ENCODE results near the gene FCRL2.

The FCRL2 gene, protein sequence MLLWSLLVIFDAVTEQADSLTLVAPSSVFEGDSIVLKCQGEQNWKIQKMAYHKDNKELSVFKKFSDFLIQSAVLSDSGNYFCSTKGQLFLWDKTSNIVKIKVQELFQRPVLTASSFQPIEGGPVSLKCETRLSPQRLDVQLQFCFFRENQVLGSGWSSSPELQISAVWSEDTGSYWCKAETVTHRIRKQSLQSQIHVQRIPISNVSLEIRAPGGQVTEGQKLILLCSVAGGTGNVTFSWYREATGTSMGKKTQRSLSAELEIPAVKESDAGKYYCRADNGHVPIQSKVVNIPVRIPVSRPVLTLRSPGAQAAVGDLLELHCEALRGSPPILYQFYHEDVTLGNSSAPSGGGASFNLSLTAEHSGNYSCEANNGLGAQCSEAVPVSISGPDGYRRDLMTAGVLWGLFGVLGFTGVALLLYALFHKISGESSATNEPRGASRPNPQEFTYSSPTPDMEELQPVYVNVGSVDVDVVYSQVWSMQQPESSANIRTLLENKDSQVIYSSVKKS

DNA sequence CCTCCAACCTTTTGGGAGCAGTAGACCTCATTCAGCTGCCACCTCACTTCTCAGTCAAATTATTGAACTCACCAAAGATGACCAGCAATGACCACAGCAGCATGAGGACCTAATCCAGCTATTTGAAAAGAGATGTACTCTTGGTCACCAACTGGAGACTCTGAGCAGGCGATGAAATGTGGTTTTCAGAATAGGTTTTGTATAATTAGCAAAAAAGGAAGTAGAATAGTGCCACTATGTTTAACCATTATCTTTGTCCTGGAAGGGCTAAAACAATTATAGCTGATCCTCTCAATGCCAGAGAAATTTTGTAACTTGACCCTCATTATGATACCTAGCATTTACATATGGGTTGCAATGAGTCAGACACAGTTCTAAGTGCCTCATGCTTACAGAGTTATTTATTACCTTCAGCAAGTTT lies at the start of gene FCRL2:
Gene FCRL2, minus strand, starts transcription at position 162 of the 421 bp plus-strand sequence. Its CDS starts 59 bp downstream, at position 103.
- DNase-seq (ENCODE audit: low spot score): no peak

DNA sequence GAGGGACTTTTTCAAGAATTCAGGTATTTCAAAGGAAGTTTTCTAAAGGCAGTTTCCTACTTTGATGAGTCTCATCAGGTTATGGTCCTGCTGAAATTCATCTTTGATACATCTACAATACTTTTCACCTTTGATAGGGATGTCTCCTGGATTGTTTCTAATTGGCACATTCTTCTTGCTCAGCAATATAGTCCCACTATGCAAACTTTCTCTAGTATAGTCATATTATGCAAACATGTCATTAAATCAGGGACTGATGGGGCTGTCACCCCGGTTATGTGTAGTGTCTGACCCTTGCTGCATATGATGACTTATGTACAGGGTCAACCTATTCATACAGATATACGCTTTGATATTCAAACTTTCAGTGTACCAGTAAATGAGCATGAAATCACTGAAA lies 43.4 kb upstream of the FCRL2 start:
- no peak for DNase-seq (ENCODE audit: low spot score)

DNA sequence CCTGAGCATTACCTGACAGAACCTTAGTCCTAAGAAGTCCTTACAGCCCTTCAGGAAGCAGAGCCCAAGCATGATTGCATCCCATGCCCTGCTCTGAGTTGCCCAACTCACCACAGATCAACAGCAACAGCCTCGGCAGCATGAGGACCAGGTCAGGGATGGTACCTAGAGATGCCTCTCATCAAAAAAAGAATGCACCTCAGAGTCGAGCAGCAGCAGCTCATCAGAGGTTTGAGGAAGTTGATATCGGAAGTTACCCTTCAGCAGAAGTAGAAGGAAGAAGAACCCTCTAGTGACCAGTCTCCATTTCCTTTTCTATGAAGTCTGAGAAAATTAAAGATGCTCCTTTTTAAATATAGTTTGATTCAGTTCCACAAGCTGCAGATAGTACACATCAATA lies 43.0 kb upstream of the FCRL2 start, which contains the start of gene FCRL1:
Gene FCRL1, minus strand, starts transcription at position 225 of the 400 bp plus-strand sequence. Its CDS starts 83 bp downstream, at position 142.
- no peak for DNase-seq (ENCODE audit: low spot score)

DNA sequence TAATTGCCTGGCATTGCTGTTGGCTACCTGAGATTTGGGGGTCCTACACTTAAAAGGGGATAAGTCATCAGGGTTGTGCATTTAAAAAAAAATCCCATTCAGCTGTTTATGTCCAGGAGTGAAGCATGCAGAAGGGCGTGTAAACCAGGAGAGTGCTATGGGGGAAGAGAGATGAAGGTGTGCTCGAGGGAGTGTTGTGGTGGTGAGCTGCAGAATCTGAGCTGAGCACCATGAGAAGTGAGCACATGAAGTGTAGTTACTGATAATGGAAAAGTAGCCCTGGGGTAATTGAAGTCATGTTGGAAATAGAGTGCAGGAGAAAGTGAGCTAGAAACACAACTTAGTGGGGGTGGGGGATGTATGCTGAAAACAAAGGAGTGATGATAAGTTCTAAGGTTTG lies 42.3 kb upstream of the FCRL2 start:
- DNase-seq (ENCODE audit: low spot score): no peak

DNA sequence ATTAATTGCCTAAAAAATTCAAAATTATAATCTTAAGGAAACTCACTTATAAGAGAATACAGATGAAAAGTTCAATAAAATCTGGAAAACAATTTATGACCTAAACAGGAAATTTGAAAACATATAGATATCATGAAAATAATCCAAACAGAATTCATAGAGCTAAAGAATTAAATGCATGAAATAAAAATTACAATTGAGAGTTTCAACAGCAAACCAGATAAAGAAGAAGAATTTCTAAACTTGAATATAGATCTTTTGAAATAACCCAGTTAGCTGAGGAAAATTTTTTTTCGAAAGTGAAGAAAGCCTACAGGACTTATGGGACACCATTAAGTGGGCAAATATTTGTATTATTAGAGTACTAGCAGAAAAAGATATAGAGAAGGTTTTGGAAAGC lies 36.3 kb upstream of the FCRL2 start:
- DNase-seq (ENCODE audit: low spot score): no peak

DNA sequence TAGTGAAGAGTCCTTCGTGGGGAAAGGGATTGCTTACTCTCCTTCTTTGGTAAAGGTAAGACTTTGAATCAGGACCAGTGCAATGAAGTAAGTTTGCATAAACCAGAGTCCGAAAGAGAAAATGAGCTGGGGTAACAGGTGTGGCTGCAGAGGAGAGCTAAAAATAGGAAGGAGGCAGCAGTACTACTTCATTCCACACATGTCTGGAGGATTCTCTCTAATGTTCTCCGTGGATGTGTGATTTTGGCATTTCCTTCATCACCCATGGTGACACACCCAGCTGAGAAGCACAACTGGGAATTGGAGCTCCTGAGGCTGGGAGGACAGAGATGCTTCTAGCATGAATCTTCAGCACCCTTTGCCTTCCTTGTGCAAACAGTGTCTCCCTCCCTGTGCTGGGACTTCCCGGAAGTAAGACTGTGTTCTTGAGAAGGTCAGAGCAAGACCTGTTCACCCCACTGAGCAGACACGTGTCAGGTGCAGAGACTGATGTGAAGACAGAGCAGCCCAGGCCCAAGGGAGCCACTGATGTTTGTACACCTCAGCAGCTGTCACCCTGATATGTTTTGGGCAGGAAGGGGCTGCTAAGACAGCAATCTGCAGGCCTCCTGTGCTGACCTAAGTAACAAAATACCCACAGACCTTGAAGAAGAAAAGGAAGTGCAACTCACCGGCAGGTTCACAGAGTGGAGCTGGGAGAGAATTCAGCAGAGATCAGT lies 29.7 kb upstream of the FCRL2 start:
- no peak for DNase-seq (ENCODE audit: low spot score)

DNA sequence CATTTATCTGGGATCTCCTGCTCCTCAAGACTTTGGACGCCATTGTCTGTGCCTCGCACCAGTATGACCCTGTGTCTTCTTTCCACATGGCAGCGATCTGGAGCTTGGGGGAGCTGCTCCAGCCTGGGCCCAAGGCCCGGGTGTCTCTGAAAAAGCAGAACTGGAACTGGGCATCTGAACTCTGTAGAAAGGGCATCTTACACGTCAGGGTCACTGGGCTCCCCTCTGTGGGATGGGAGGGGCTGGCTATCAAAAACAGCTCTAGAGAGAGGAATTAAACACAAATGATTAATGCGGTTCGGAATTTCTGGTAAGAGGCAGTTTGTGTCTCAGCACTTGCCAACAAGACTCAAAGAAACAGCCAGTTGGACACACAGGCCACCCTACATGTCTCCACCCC lies 26.9 kb upstream of the FCRL2 start:
- DNase-seq (ENCODE audit: low spot score): no peak

DNA sequence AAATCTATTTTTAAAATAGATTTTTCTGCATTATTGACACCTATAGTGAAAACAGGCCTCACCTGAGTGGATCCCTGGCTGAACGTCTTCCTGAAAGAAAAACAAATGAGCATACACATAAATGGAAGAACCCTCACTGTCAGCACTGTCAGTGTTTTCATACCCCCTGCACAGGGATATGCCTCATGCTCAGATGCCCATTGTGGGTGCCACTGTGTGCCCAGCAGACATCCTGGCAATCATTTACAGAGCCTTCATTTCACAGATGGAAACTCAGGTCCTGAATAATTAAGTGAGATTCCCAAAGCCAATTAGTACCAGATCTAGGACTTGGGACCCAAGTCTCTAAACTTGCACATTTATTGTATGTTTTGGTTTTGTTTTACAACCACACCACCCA lies 23.1 kb upstream of the FCRL2 start:
- DNase-seq (ENCODE audit: low spot score): no peak

DNA sequence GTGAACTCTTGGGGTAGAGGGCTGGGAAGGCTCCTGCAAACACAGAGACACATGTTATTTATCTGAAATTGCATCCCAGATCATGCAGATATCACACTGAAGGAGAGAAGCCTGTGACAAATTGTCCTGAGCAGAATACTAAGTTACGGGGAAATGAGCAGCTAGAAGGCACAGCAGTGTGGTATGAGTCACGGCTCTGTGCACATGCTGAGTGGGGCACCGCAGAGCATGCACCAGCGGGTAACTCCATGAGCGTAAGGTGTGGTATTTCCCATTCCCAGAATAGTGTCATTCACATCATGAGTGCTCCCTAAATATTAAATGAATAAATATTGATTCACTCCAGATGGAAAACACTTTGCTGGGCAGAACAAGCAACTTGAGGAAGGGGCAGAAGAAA lies 21.3 kb upstream of the FCRL2 start:
- DNase-seq (ENCODE audit: low spot score): no peak

DNA sequence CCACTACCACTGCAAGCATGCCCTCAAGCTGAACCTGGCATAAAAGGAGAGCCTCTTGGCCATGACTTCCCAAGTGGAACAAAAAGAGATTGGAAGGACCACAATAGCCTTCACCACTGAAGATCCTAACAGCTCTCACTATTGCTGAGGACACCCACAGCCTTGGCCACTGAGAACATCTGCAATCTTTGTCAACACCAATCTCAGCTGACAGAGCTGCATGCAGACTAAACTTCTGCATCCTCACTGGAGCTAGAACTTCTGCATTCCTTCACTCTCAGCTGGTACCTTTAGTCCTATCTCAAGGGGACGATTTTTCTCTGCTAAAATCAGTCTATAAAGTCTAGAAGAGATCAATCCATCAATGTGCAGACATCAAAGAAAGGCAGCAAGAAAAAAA lies 8.3 kb upstream of the FCRL2 start:
- DNase-seq (ENCODE audit: low spot score): no peak

DNA sequence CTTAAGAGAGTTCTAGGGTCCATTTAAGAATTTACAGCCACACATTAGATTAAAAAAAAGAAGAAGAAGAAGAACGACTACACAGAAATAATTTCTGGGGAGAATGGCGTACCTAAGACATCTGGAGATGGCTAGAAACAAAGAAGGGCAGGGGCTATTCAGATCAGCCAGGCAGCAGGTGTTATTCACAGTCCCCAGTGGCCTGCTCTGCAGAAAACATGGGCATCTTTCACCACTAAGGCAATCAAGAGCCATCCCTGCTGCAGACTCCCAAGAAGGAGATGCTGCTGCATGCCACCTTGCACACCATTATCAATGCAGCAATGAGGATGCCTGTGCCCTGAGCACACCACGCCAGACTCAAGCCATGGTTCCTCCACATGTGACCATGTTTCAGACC lies 7.9 kb upstream of the FCRL2 start:
- DNase-seq (ENCODE audit: low spot score): no peak

DNA sequence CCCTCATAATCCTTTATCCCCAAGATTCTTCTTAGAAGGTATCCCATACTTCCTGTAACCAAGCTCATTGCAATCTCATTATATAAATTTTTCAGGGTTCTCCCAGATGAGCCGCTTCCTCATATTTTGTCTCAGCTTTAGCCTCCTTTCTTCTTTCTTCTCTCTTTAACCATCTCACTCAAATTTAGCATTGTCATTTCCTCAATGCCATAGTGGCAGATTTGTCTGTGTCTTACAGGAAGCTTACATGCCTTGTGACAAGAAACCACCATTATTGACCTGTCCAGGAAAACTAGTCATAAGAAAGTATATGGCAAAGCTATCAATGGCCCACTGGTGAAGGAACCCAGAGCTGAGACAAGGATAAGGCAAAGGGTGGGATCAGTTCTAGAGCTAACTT lies 6.0 kb upstream of the FCRL2 start:
- DNase-seq (ENCODE audit: low spot score): no peak

DNA sequence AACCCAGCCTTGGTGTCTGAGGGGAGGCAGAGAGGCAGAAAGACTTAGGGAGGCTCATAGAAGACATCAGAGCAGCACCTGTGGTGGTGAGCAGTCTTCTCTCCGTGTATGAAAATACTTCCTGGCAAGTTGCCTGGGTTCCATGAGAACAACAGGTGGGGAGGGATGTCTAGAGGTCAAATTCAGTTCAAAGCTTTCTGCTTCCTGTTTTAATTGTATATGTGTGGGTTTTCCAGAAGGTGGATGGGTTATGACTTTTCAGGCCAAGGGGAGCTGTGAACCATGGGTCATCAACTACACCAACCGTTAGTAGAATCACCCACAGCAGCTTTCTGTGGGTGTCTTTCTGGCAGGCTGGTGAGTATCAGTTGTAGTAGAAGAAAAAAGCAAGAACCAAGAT lies 4.1 kb upstream of the FCRL2 start:
- DNase-seq (ENCODE audit: low spot score): no peak

DNA sequence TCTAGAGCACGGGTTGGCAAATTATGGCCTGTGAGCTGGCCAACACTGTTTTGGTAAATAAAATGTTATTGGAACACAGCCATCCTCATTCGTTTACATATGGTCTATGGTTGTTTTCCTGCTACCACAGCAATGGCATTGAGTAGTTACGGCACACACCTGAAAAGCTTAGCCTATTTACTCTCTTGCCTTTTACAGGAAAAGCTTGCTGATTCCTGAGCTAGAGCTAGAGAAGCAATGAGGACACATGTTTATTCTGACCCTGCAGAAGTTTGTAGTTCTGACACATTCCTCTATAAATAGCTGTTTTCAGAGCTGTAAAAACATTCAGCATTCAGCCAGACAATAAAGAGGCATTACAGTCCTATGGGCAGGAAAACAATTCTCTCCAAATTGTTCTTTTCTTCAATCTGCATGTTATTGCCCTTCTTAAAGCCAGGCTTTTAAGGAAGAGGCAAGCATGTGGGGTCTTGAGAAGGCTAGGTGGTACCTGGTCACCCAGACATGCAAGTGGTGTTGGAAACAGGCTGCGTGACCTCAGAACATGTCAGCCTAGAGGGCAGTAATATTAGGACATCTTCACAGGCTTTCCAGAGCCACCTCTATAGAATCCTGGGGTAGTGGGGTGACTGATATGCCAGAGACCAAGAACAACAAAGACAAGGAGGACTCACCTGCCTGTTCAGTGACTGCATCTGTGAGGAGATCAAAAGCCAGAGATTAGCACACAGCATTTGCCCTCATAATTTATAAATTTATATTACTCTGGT lies 1.6 kb downstream of the FCRL2 start:
- no peak for DNase-seq (ENCODE audit: low spot score)

DNA sequence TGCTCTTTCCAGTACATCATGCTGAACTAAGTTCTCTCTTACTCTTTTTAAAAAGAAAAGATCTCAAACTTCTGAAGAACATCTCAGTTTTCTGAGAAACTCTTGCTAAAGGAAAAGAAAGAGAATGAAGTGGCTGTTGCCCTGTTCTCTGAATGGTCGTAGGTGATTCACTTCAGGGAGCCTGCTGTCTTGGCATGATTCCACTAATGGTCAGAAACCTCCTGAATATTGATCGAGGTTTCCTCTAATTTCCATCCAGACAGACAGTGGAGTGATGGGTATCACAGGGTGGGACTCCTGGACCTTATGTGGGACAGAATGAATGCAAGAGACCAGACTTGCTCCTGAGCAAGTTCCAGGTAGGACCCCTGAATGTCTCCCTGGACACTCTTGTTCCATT lies 2.5 kb downstream of the FCRL2 start:
- no peak for DNase-seq (ENCODE audit: low spot score)

DNA sequence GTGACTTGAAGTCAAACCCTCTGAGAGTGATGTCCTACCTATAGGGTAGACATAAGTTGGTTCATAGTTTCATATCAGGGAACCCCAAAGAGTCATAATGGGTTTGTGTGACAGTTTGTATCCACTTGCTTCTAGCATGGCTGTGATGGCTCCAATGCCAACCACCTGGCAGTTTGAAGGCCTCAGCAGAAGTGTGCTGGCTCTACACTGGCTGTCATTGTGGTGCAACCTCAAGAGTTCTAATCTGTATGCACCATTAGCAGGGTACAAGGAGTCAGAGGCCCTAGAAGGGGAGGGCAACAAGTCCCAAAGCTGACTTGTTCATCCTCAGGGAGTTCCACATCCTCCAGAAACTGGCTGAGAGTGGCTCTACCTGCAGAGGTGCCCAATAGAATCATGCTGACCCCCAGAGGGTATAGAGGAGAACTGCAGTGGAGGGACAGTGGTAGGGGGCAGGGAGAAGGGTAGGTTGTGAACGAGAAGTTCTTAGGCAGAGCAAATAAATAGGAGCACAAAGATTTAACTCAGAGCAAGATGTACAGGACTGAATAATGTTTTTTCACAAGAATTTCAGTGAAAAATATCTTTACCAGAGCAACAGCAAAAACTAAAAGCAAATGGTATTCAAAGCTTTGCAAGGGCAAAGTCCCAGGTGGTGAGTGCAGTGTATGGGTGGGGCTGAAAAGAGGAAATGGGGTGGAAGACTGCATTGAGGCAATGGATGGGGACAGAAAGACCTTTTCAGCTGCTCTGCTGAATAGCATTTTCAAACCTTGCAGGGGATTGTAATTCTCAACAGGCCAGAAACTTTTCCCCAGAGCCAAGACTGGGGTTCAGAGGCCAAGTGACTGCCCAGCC lies 3.2 kb downstream of the FCRL2 start:
- DNase-seq (ENCODE audit: low spot score): no peak

DNA sequence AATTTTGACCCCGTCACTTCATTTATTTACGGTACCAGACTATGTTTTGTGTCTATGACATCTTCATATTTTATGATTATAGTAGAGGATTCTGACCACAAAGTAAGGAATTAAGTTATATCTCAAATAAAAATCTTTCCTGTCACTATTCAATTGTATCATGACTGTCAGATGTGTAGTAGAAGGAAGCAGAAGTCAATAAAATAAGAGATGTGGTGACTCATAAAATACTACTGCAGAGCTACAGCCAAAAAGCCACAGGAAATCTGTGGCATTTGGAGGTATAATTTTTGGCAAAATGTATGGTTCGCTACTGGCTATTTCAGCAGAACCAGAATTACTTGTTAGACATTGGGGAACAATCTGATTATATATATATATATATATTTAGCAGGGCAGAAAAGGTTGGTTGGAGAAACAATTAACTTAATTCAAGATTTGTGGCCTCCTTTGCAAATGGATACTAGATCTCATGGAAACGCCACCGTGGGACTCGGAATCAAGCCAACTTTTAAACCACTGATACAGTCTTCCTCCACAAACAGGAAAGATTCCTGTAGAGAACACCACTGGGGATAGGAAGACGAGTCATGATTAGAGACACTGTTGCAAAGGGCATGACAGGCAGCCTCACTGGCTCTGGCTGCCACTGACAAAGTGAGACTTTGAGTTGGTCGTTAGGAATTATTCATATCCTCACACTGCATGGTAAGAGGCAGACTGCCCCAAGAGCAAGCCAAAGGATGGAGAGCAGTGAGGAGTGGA lies 5.1 kb downstream of the FCRL2 start:
- no peak for DNase-seq (ENCODE audit: low spot score)

DNA sequence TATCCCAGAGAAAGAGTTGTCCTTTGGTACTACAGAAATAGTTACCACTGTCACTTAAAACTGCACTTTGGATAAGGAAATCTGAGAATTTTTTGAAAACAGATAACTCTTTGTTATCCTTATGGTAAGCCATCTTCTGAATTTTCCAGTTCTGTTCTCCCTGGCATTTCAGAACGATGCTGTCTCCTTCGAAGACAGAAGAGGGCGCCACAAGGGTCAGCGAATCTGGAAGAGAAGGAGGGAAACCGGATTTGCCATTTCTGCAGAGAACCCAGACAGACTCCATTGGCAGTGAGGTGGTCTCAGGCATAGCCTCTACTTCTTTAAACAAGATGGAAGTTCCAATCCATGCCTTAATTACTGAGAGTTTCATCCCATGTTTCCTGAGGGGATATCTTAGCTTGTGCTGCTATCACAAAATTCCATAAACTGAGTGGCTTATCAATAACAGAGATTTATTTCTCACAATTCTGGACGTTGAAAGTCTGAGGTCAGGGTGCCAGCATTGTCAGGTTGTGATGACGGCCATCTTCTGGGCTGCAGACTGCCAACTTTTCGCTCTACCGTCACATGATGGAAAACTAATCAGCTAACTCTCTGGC lies 6.4 kb downstream of the FCRL2 start:
- no peak for DNase-seq (ENCODE audit: low spot score)

DNA sequence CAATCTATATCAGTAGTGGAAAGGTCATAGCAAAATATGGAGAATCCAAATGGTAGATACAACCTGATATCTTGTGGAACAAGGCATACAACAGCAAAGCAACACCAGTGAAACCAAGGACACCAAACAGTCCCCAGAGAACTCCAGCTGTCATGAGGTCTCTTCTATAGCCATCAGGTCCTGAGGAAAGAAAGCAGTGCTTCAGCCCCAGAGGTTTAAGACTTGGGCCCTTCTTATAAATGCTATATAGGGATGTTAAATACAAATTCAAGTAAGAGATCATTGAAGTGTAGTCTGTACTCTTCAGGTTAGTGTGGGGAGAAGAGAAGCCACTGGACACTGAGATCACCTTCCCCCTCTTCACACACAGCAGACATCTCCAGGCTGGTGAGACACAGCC lies 10.1 kb downstream of the FCRL2 start:
- DNase-seq (ENCODE audit: low spot score): no peak

DNA sequence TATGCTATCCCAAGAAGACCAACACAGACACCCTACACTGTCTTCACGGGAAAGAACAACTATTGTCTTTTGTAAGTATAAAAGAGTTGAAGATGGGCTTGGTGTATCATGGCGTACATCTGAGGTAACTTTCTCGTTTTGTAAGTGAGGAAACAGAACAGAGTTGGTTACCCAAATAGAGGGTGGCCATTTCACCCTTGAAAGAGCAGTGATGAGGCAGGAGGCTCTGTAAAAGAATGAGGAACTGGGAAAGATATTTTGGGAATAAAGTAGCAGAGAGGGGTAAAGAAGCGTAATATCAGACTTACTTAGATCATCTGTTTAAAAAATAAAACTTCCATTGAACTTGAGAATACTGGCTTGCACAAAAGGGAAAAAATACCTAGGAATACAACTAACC lies 18.9 kb downstream of the FCRL2 start:
- no peak for DNase-seq (ENCODE audit: low spot score)

All from AG20443 (cell line).